Liver (tissue), 9 donors: ENCODE measurements around the gene ASTN1. TPM values are rescaled to one million over a fixed set of nuclear protein-coding genes. Genes with fewer than 3 reads are reported as not detected.

Experiments used
- DNase-seq: peaks from one replicate; pipeline ENCODE4 v3.0.0-alpha.2; 2017; ENCODE audit warnings: low spot score
- H3K27ac ChIP-seq, 2 donors: one replicate each; pipeline ENCODE4 v1.7.0; 2013; ENCODE audit warnings: inconsistent platforms in 2 of 2, low read length in 2 of 2, control low read depth in 1 of 2, low read depth in 1 of 2, mild to moderate bottlenecking in 1 of 2
- H3K27me3 ChIP-seq, 4 donors: one replicate each; pipeline versions ENCODE4 v1.6.1 to v1.7.0; 2013; ENCODE audit warnings: low read length in 3 of 4, inconsistent platforms in 1 of 4, mild to moderate bottlenecking in 1 of 4, moderate library complexity in 1 of 4; ENCODE audit not compliant: control insufficient read depth in 4 of 4, insufficient read depth in 4 of 4
- H3K36me3 ChIP-seq, 4 donors: one replicate each; pipeline versions ENCODE4 v1.6.1 to v1.7.0; 2013; ENCODE audit warnings: low read length in 3 of 4, mild to moderate bottlenecking in 3 of 4, low read depth in 1 of 4, moderate library complexity in 1 of 4; ENCODE audit not compliant: control insufficient read depth in 4 of 4, insufficient read depth in 3 of 4
- H3K4me1 ChIP-seq, 4 donors: one replicate each; pipeline versions ENCODE4 v1.6.1 to v1.7.0; 2013; ENCODE audit warnings: low read length in 3 of 4, mild to moderate bottlenecking in 3 of 4, moderate library complexity in 1 of 4; ENCODE audit not compliant: control insufficient read depth in 4 of 4, insufficient read depth in 4 of 4
- H3K4me3 ChIP-seq, 3 donors: one replicate each; pipeline versions ENCODE4 v1.6.1 to v1.7.0; 2013; ENCODE audit warnings: low read length in 3 of 3, control low read depth in 1 of 3, low read depth in 1 of 3, mild to moderate bottlenecking in 1 of 3
- H3K9ac ChIP-seq, 2 donors: one replicate each; pipeline ENCODE4 v1.7.0; 2013; ENCODE audit warnings: low read length in 2 of 2, mild to moderate bottlenecking in 2 of 2, moderate library complexity in 2 of 2, control low read depth in 1 of 2, low read depth in 1 of 2
- H3K9me3 ChIP-seq, 4 donors: one replicate each; pipeline versions ENCODE4 v1.6.1 to v1.7.0; 2013; ENCODE audit warnings: low read length in 3 of 4; ENCODE audit not compliant: control insufficient read depth in 4 of 4
- ATF3 ChIP-seq: IDR thresholded peaks from 2 replicates; pipeline ENCODE4 v1.6.1; 2016; ENCODE audit warnings: antibody characterized with exemption
- EGR1 ChIP-seq, 2 donors: IDR thresholded peaks; 2 replicates each; pipeline ENCODE4 v1.6.1; 2016 to 2018; ENCODE audit warnings: antibody characterized with exemption in 2 of 2, low read depth in 2 of 2
- FOXA1 ChIP-seq: IDR thresholded peaks from 2 replicates; pipeline ENCODE4 v1.6.1; 2016; ENCODE audit warnings: antibody characterized with exemption
- FOXA2 ChIP-seq: IDR thresholded peaks from 2 replicates; pipeline ENCODE4 v1.6.1; 2016; ENCODE audit warnings: antibody characterized with exemption
- GABPA ChIP-seq, 2 donors: IDR thresholded peaks in 1 of 2; conservative IDR thresholded peaks in 1 of 2; 2 replicates each; pipeline ENCODE4 v1.6.1; 2016; ENCODE audit warnings: antibody characterized with exemption in 2 of 2, mild to moderate bottlenecking in 1 of 2, moderate library complexity in 1 of 2
- HNF4A ChIP-seq, 2 donors: conservative IDR thresholded peaks; 2 replicates each; pipeline ENCODE4 v1.6.1; 2016; ENCODE audit warnings: antibody characterized with exemption in 2 of 2, mild to moderate bottlenecking in 2 of 2
- HNF4G ChIP-seq: IDR thresholded peaks from 2 replicates; pipeline ENCODE4 v1.6.1; 2016; ENCODE audit warnings: antibody characterized with exemption
- MAX ChIP-seq: IDR thresholded peaks from 2 replicates; pipeline ENCODE4 v1.6.1; 2016; ENCODE audit warnings: antibody characterized with exemption
- NR2F2 ChIP-seq: IDR thresholded peaks from 2 replicates; pipeline ENCODE4 v1.6.1; 2016; ENCODE audit warnings: antibody characterized with exemption
- RAD21 ChIP-seq, 2 donors: IDR thresholded peaks; 2 replicates each; pipeline ENCODE4 v1.6.1; 2016; ENCODE audit warnings: antibody characterized with exemption in 2 of 2, mild to moderate bottlenecking in 2 of 2
- SP1 ChIP-seq: IDR thresholded peaks from 2 replicates; pipeline ENCODE4 v1.6.1; 2018; ENCODE audit warnings: antibody characterized with exemption, mild to moderate bottlenecking
- YY1 ChIP-seq: IDR thresholded peaks from 2 replicates; pipeline ENCODE4 v1.6.1; 2016; ENCODE audit warnings: antibody characterized with exemption, mild to moderate bottlenecking
- ZBTB33 ChIP-seq: IDR thresholded peaks from 2 replicates; pipeline ENCODE4 v1.6.1; 2016; ENCODE audit warnings: antibody characterized with exemption
- WGBS: extraction: QIAGEN DNeasy Blood & Tissue Kit; methylation state at CpG from one replicate; pipeline ENCODE4 v1.1.7; 2013; 5-methylcytosine and 5-hydroxymethylcytosine counted together
- polyA plus RNA-seq, 2 donors: library from polyadenylated mRNA; stranded (reverse) in 1 of 2; unstranded in 1 of 2; fragments of 200-250 nt in 1 of 2; fragments of >200 nt in 1 of 2; fragmentation: Nextera tagmentation in 1 of 2; extraction: Ambion mirVana in 1 of 2; gene quantifications; one replicate each; pipeline versions ENCODE4 v1.2.1 to v1.2.3, GENCODE V29; 2013 to 2015
- total RNA-seq, 2 donors: library from RNA; depleted of rRNA; stranded (reverse); fragments of >200 nt; gene quantifications; one replicate each; pipeline ENCODE4 v1.2.3, GENCODE V29; 2014
- donor health status: healthy.
- donor health status: healthy.
- donor health status: healthy.
- donor health status: healthy.
- donor health status: healthy.

ASTN1 gene
- total and polyA plus RNA-seq, 4 donors = 0.10 to 0.28 (median 0.18) TPM

- Histone ChIP-seq H3K4me3 (no peak overlapping the region), H3K27me3 (peaks cover 0 to 8% (median 2%) of the 10 kb centered on the region in 4 donors), H3K36me3 (no peaks in the 10 kb centered on the region), H3K9ac (no peak overlapping the region), H3K27ac (no peak overlapping the region), H3K4me1 (no peaks in the 10 kb centered on the region), H3K9me3 (no peaks in the 10 kb centered on the region)
- DNase-seq = no peak
- 67% methylated on average over 3 of the region's 3 CpGs for WGBS
- TF ChIP-seq FOXA2 = no peak
- TF ChIP-seq HNF4G = no peak
- TF ChIP-seq YY1 = no peak
- TF ChIP-seq FOXA1 = no peak
- TF ChIP-seq ATF3 = no peak
- TF ChIP-seq MAX = no peak
- TF ChIP-seq ZBTB33 = no peak
Observed at GRCh38 chr1:177145106-177146070, 19.1 kb downstream of the ASTN1 start.

GRCh38 chr1:177142791-177143271, 21.7 kb downstream of the ASTN1 start:
- Histone ChIP-seq H3K9me3 (no peaks in the 10 kb centered on the region), H3K4me1 (no peaks in the 10 kb centered on the region), H3K27ac (no peak overlapping the region), H3K9ac (no peak overlapping the region), H3K36me3 (no peaks in the 10 kb centered on the region), H3K4me3 (no peak overlapping the region), H3K27me3 (peaks cover 0 to 8% (median 2%) of the 10 kb centered on the region in 4 donors)
- no peak for TF ChIP-seq YY1
- TF ChIP-seq NR2F2 = no peak
- TF ChIP-seq SP1 = no peak
- TF ChIP-seq ATF3 = no peak
- TF ChIP-seq MAX = no peak
- no peak for TF ChIP-seq HNF4A (conservative IDR thresholded peaks at IDR 0.05)
- no peak for TF ChIP-seq GABPA (IDR thresholded peaks at IDR 0.05 in 1 of 2, conservative IDR thresholded peaks at IDR 0.05 in 1 of 2)
- no peak for TF ChIP-seq EGR1 (IDR thresholded peaks at IDR 0.05; ENCODE audit: low read depth in 2 of 2)
- no peak for TF ChIP-seq RAD21 (IDR thresholded peaks at IDR 0.05)
- 72% methylated on average over 4 of the region's 4 CpGs for WGBS
- no peak for DNase-seq

GRCh38 chr1:177142010-177142409, 22.5 kb downstream of the ASTN1 start:
- Histone ChIP-seq H3K27ac (no peak overlapping the region), H3K27me3 (peaks cover 0 to 8% (median 2%) of the 10 kb centered on the region in 4 donors), H3K36me3 (no peaks in the 10 kb centered on the region), H3K9ac (no peak overlapping the region), H3K4me1 (no peaks in the 10 kb centered on the region), H3K4me3 (no peak overlapping the region), H3K9me3 (no peaks in the 10 kb centered on the region)
- no peak for TF ChIP-seq YY1
- DNase-seq = no peak
- 54% methylated on average over 1 of the region's 1 CpG for WGBS
